HuH-7.5 (cell line): ENCODE results near the gene SELENOV.
A peak's percentile ranks its signal among the peaks of the same experiment; 100 is the strongest.

Source experiments
- DNase-seq: peaks from one replicate; pipeline ENCODE4 v3.0.0; 2011; ENCODE audit warnings: low spot score

SELENOV gene

GRCh38 chr19:39492788-39493187, 22.2 kb upstream of the SELENOV start:
- DNase-seq: no peak

DNA sequence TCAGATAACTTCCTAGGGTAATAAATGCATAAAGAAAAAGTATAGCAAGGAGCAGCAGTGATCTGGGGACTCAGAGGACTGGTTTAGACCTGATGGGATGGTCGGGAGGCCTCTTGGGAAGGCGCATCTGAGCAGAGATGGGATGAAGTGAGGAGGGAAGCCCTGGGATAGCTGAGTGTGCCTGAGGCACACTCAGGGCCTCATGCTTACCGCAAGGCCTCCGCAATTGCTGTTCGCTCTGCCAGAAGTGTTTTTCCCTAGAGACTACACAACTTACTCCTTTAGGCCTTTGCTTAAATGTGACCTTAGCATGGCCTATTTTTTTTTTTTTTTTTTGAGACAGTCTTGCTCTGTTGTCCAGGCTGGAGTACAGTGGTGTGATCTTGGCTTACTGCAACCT, 20.3 kb upstream of the SELENOV start:
- DNase-seq: no peak

DNA sequence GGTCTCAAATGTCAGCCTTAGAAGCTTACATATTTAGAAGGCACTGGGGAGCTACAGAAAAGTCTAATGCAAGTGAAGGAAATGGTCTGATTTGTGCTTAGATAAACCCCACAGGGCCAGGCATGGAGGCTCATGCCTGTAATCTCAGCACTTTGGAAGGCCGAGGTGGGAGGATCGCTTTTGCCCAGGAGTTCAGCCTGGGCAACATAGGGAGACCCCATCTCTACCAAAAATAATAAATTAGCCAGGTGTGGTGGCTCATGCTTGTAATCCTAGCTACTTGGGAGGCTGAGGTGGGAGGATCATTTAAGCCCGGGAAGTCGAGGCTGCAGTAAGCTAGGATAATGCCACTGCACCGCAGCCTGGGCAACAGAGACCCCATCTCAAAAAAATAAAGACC, 18.9 kb upstream of the SELENOV start:
- DNase-seq: no peak

DNA sequence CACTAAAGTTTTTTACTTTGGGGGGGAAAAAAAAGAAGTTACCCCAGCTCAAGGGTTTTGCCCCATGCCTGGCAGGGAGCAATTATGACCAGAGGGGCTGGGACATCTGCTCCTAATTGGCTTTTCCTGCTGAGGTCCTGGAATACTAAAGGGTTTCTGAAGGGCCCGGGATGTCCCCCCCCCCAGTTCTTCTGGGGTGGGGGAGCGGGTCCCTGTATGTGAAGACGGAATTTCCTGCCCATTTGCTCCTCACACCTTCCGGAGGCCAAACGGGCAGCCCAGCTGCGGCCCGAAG, 17.3 kb upstream of the SELENOV start:
- no peak for DNase-seq

GRCh38 chr19:39497996-39498797, 16.7 kb upstream of the SELENOV start:
- peak; percentile 77 for DNase-seq

GRCh38 chr19:39498798-39499642, 15.9 kb upstream of the SELENOV start, which contains the start of gene DLL3:
DLL3 (plus strand) TSS chr19:39498947; CDS start chr19:39498975, 28 bp downstream.
- no peak for DNase-seq

DNA sequence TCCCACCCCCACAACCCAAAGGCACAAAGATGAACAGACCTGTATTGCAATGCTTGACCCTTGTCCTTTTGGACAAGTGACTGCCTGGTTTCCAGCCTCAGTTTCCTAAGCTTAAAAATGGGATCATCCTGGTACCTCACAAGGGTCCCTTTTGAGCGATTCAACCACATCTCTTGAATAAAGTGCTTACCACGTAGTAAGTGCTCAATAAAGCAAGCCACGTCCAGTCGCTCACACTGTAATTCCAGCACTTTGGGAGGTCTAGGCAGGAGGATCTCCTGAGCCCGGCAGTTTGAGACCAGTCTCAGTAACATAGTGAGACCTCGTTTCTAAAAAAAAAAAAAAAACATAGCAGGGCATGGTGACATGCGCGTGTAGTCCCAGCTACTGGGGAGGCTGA, 15.0 kb upstream of the SELENOV start:
- DNase-seq: no peak

DNA sequence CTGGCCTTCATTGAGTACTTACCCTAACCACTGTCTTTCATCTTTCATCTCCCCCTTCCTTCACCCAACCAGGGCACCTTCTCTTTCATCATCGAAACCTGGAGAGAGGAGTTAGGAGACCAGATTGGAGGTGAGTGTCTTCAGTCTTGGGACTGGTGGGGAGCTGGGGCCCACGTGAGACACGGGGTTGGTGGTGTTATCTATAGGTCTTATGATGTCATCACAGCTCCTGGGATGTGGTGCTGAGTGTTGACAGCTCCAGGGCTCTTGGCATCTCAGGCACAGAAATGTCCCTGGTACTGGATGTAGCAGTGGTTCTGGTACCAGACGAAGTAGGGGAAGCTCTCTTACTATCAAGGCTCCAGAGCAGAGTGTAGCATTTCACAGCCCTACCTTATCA, 14.4 kb upstream of the SELENOV start:
- no peak for DNase-seq

DNA sequence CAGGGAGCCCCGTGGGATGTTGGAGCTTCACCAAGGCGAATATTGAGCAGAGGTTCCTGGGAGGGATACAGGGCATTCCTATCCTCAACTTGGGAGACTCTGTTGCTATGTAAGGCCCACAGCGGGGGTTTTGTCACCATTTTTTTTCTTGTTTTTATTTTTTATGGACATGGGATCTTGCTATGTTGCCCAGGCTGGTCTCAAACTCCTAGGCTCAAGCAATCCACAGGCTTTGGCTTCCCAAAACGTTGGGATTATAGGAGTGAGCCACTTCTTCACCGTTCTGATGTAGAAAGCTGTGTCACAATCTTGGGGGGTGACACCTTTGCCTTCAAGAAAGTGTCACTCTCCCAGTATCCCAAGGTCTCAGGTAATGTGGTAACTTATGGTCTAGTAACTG, 13.6 kb upstream of the SELENOV start:
- no peak for DNase-seq

DNA sequence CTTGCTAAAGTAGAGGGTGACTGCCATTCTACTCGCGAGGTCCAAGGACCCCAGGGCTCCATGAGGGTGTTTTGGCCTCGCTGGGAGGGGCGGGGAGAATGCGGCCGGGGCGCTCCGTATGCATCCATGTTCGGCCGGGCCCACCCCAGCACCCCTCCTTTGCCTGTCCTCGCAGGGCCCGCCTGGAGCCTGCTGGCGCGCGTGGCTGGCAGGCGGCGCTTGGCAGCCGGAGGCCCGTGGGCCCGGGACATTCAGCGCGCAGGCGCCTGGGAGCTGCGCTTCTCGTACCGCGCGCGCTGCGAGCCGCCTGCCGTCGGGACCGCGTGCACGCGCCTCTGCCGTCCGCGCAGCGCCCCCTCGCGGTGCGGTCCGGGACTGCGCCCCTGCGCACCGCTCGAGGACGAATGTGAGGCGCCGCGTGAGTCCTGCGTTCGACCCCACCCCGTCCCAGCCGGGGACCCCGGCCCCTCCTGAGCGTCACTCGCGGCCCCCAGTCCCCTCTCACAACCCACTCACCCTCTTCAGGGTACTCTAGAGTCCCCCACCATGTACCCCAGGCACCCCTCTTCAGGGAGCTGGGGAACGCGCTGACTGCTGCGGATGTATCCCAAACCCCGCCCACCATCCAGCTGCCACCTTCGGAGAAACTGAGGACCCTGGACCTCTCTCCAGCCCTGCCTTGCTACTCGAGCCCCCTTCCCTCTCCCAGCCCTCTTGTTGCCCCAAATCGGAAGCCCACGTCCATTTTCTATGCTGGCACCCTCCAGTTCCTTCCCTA, 12.1 kb upstream of the SELENOV start:
- DNase-seq: peak; percentile 96

GRCh38 chr19:39506598-39506943, 8.4 kb upstream of the SELENOV start:
- DNase-seq: no peak

- DNase-seq: peak; percentile 71
Measured at GRCh38 chr19:39506944-39507714, 7.8 kb upstream of the SELENOV start.

- no peak for DNase-seq
Measured at GRCh38 chr19:39507715-39508364, 7.1 kb upstream of the SELENOV start.

DNA sequence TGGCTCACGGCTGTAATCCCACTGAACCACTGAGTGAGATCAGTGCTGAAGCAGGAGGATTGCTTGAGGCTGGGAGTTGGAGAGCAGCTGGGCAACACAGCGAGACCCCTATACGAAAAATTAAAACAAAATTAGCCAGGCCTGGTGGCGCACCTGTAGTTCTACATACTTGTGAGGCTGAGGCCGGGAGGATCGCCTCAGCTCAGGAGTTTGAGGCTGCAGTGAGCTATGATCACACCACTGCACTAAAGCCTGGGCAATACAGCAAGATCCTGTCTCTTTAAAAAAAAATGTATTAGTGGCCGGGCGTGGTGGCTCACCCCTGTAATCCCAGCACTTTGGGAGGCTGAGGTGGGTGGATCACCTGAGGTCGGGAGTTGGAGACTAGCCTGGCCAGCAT, 6.3 kb upstream of the SELENOV start:
- no peak for DNase-seq

- no peak for DNase-seq
Measured at GRCh38 chr19:39509233-39509632, 5.7 kb upstream of the SELENOV start.

DNA sequence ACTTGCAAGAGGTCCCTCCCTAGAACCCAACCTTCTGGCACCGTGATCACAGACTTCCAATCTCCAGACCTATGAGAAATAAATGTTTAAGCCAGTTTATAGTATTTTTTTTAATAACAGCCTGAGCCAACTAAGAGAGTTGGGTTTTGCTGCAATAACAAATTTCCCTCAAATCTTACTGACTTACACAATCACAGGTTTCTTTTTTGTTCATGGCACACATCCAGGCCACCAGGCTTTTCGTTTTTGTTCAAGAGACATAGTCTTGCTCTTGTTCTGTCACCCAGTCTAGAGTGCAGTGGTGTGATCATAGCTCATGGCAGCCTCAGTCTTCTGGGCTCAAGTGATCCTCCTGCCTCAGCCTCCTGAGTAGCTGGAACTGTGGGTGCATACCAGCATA, 2.0 kb upstream of the SELENOV start:
- no peak for DNase-seq

DNA sequence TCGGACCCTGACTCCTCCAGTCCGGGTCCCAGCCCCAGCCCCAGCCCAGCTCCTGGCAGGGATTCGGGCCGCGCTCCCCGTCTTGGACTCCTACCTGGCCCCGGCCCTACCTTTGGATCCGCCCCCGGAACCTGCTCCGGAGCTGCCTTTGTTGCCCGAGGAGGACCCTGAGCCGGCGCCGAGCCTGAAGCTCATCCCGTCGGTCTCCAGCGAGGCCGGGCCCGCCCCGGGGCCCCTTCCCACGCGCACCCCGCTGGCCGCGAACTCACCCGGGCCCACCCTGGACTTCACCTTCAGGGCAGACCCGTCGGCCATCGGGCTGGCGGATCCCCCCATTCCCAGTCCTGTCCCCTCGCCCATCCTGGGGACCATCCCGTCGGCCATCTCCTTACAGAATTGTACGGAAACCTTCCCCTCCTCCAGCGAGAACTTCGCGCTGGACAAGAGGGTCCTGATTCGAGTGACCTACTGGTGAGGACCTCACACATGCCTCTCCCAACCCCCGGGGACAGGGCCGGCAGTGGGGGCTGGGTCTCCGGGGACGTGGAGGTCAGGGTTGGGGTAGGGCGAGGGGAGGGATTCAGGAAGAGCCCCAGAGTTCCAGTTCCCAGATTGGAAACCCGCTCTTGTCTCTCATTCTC, 732 bp downstream of the SELENOV start:
- no peak for DNase-seq

- DNase-seq: no peak
Measured at GRCh38 chr19:39516270-39516669, 1.3 kb downstream of the SELENOV start.

DNA sequence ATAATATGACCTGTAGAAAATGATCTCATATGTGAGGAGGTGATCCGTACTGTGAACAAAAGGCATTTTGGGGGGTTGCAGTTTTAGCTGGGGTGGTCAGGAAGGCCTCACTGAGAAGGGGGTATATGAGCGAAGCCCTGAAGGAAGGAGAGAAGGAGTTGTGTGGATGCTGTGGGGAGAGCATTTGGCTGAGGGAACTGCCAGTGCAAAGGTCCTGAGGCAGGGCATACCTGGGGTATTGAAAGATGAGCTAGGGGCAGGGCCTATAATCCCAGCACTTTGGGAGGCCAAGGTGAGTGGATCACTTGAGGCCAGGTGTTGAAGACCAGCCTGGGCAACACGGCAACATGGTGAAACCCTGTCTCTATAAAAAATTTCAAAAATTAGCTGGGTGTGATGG, 2.5 kb downstream of the SELENOV start:
- DNase-seq: no peak

- DNase-seq: no peak
Measured at GRCh38 chr19:39518458-39518857, 3.5 kb downstream of the SELENOV start.

DNA sequence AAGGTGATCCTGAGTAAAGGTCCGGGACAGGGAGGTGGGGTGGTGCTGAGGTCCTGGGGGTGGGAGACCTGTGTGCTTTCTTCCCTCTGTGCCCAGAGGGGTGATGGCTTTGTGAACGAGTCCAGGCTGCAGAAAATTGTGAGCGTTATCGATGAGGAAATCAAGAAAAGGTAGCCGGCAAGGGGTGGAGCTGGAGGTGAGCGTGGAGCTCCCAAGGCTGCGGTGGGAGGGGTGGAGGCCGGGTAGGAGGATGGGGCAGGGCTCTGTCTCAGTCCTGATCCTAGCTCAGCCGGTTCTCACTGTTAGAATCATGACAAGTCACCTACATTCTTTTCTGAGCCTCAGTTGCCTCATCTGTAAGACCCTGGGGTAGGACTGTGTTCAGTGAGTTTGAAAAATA, 4.0 kb downstream of the SELENOV start:
- DNase-seq: no peak
